ENCODE data around the gene HOXA7. TPM values are rescaled to one million over a fixed set of nuclear protein-coding genes. Genes with fewer than 3 reads are reported as not detected.

Gene HOXA7
- total RNA-seq, 2 donors from 2014 or later, result 0.26 to 0.66 TPM

- ATAC-seq (no peak), DNase-seq (peak in 2 of 4 donors; percentile 3 to 9)
- no peak overlapping the region for H3K27ac ChIP-seq
- no peak for TF ChIP-seq POLR2A (IDR thresholded peaks at IDR 0.05)
- TF ChIP-seq CTCF (IDR thresholded peaks at IDR 0.05), result no peak
- no peaks in the 10 kb centered on the region for H3K36me3 ChIP-seq (replicated peaks in 1 of 2; ENCODE audit: insufficient read depth in 1 of 2, low read depth in 2 of 2)
- peaks cover 0 to 59% of the 10 kb centered on the region in 2 donors for H3K27me3 ChIP-seq
- H3K9me3 ChIP-seq, result no peaks in the 10 kb centered on the region
- WGBS, 2 donors, result 15 to 25% methylated on average over 34 to 35 of the region's 35 CpGs
- peaks cover 33% of the 10 kb centered on the region for H3K4me1 ChIP-seq
- H3K4me3 ChIP-seq, result no peak overlapping the region
- intact Hi-C loops (cut with DNase I), result no loop called here
Observed at GRCh38 chr7:27158436-27159265, 2.2 kb upstream of the HOXA7 start.

GRCh38 chr7:27157702-27158431, 1.4 kb upstream of the HOXA7 start:
- TF ChIP-seq POLR2A (IDR thresholded peaks at IDR 0.05), result no peak
- no peak for TF ChIP-seq CTCF (IDR thresholded peaks at IDR 0.05)
- no peak overlapping the region for H3K27ac ChIP-seq
- ATAC-seq (no peak), DNase-seq (peak in 3 of 4 donors; percentile 0 to 8 (median 3))
- no peak overlapping the region for H3K4me3 ChIP-seq
- intact Hi-C loops (cut with DNase I), result no loop called here
- H3K9me3 ChIP-seq, result no peaks in the 10 kb centered on the region
- 5 to 9% methylated on average over 29 to 30 of the region's 30 CpGs for WGBS, 2 donors
- H3K36me3 ChIP-seq (replicated peaks in 1 of 2; ENCODE audit: insufficient read depth in 1 of 2, low read depth in 2 of 2), result no peaks in the 10 kb centered on the region
- peaks cover 33% of the 10 kb centered on the region for H3K4me1 ChIP-seq
- H3K27me3 ChIP-seq, result peaks cover 0 to 61% of the 10 kb centered on the region in 2 donors

GRCh38 chr7:27156916-27157701, 634 bp upstream of the HOXA7 start:
- intact Hi-C loops (cut with DNase I), result no loop called here
- Histone ChIP-seq H3K27me3 (peaks cover 0 to 68% of the 10 kb centered on the region in 2 donors), H3K4me1 (peaks cover 38% of the 10 kb centered on the region), H3K4me3 (no peak overlapping the region), H3K36me3 (replicated peaks in 1 of 2; ENCODE audit: insufficient read depth in 1 of 2, low read depth in 2 of 2) (no peaks in the 10 kb centered on the region), H3K27ac (no peak overlapping the region), H3K9me3 (no peaks in the 10 kb centered on the region)
- peak in 2 of 4 donors; percentile 2 to 10 for DNase-seq
- no peak for TF ChIP-seq CTCF (IDR thresholded peaks at IDR 0.05)
- no peak for TF ChIP-seq POLR2A (IDR thresholded peaks at IDR 0.05)
- WGBS, 2 donors, result 6 to 9% methylated on average over 14 to 29 of the region's 30 CpGs
- ATAC-seq, result no peak

- ATAC-seq, result no peak
- no peaks in the 10 kb centered on the region for H3K36me3 ChIP-seq (replicated peaks in 1 of 2; ENCODE audit: insufficient read depth in 1 of 2, low read depth in 2 of 2)
- H3K27me3 ChIP-seq, result peaks cover 0 to 80% of the 10 kb centered on the region in 2 donors
- H3K4me3 ChIP-seq, result no peak overlapping the region
- H3K9me3 ChIP-seq, result no peaks in the 10 kb centered on the region
- TF ChIP-seq POLR2A (IDR thresholded peaks at IDR 0.05) (no peak), CTCF (IDR thresholded peaks at IDR 0.05) (no peak)
- intact Hi-C loops (cut with DNase I), result no loop called here
- peaks cover 38% of the 10 kb centered on the region for H3K4me1 ChIP-seq
- 4 to 10% methylated on average over 53 to 63 of the region's 63 CpGs for WGBS, 2 donors
- H3K27ac ChIP-seq, result no peak overlapping the region
- DNase-seq, result peak in 2 of 4 donors; percentile 1 to 7
Observed at GRCh38 chr7:27155816-27156507, 513 bp downstream of the HOXA7 start.
